SK-N-SH (cell line): ENCODE measurements around the gene DTNA. TPM values are rescaled to one million over a fixed set of nuclear protein-coding genes. Genes with fewer than 3 reads are reported as not detected.

Source experiments
- CTCF ChIA-PET: fragments of 300-600, 350-600 bp; formaldehyde crosslinking; extraction: SDS; loops from one replicate; lab custom pipeline; 2021; lab: Yijun Ruan, JAX
- POLR2A ChIA-PET: fragments of 350-600 bp; sonication (Branson Sonifier 250); formaldehyde crosslinking; extraction: SDS; loops from one replicate; lab custom pipeline; 2020; ENCODE audit warnings: antibody characterized with exemption, inconsistent platforms; lab: Yijun Ruan, JAX
- DNase-seq: peaks from one replicate; pipeline ENCODE4 v3.0.0; 2012
- H2AFZ ChIP-seq: fragments of 200-600 bp; sonication (generic); 2 replicates; pipeline ENCODE4 v1.8.1; 2016; ENCODE audit warnings: antibody characterized with exemption, mild to moderate bottlenecking, low read depth
- H3F3A ChIP-seq: fragments of 200-600 bp; sonication (generic); replicated peaks from 2 replicates; pipeline ENCODE3; 2016; ENCODE audit warnings: antibody characterized with exemption, mild to moderate bottlenecking; ENCODE audit not compliant: insufficient read depth
- H3K27ac ChIP-seq, 2 experiments: fragments of 200-500 bp in 1 of 2; fragments of 200-600 bp in 1 of 2; sonication (Bioruptor generic) in 1 of 2; sonication (generic), shearing (Covaris generic) in 1 of 2; 2 replicates each; pipeline versions ENCODE4 v1.5.1 to v1.6.1; 2014 to 2016; ENCODE audit warnings: low read depth in 2 of 2, inconsistent platforms in 1 of 2, low read length in 1 of 2, mild to moderate bottlenecking in 1 of 2, mixed read lengths in 1 of 2
- H3K27me3 ChIP-seq: fragments of 200-600 bp; sonication (generic), shearing (Covaris generic); 2 replicates; pipeline ENCODE4 v1.6.1; 2016; ENCODE audit warnings: mixed run types; ENCODE audit not compliant: insufficient read depth
- H3K36me3 ChIP-seq, 2 experiments: fragments of 200-500 bp in 1 of 2; fragments of 200-600 bp in 1 of 2; sonication (Bioruptor generic) in 1 of 2; sonication (generic) in 1 of 2; replicated peaks in 1 of 2; 2 replicates each; pipeline versions ENCODE3 to v1.5.1; 2014 to 2016; ENCODE audit warnings: low read length in 1 of 2, mild to moderate bottlenecking in 1 of 2; ENCODE audit not compliant: insufficient read depth in 2 of 2, control insufficient read depth in 1 of 2
- H3K4me1 ChIP-seq, 2 experiments: fragments of 200-500 bp in 1 of 2; fragments of 200-600 bp in 1 of 2; sonication (Bioruptor generic) in 1 of 2; sonication (generic), shearing (Covaris generic) in 1 of 2; 2 replicates each; pipeline versions ENCODE4 v1.5.1 to v1.6.1; 2014 to 2016; ENCODE audit warnings: low read depth in 1 of 2, low read length in 1 of 2, mixed run types in 1 of 2; ENCODE audit not compliant: insufficient read depth in 2 of 2, control insufficient read depth in 1 of 2
- H3K4me2 ChIP-seq: fragments of 200-600 bp; sonication (generic), shearing (Covaris generic); 2 replicates; pipeline ENCODE4 v1.6.1; 2017; ENCODE audit warnings: mixed run types
- H3K4me3 ChIP-seq, 2 experiments: fragments of 200-500 bp in 1 of 2; fragments of 200-600 bp in 1 of 2; sonication (Bioruptor generic) in 1 of 2; sonication (generic), shearing (Covaris generic) in 1 of 2; 2 replicates each; pipeline versions ENCODE4 v1.5.1 to v1.8.1; 2014 to 2016; ENCODE audit warnings: low read depth in 2 of 2, inconsistent platforms in 1 of 2, low read length in 1 of 2, mild to moderate bottlenecking in 1 of 2, mixed read lengths in 1 of 2, moderate library complexity in 1 of 2
- H3K79me2 ChIP-seq: fragments of 200-600 bp; sonication (generic); 2 replicates; pipeline ENCODE4 v1.8.1; 2017; ENCODE audit warnings: mild to moderate bottlenecking; ENCODE audit not compliant: insufficient read depth
- H3K9ac ChIP-seq: fragments of 200-600 bp; sonication (generic); 2 replicates; pipeline ENCODE4 v1.6.1; 2017; ENCODE audit warnings: mixed run types
- H3K9me2 ChIP-seq: fragments of 200-600 bp; sonication (generic); 2 replicates; pipeline ENCODE4 v1.6.1; 2017; ENCODE audit warnings: mixed run types
- H3K9me3 ChIP-seq: fragments of 200-600 bp; sonication (generic); 2 replicates; pipeline ENCODE4 v1.6.1; 2017; ENCODE audit warnings: mixed run types, mild to moderate bottlenecking, moderate library complexity
- H4K20me1 ChIP-seq: fragments of 200-600 bp; sonication (generic); 2 replicates; pipeline ENCODE4 v1.6.1; 2017; ENCODE audit warnings: mild to moderate bottlenecking, mixed run types; ENCODE audit not compliant: insufficient read depth
- ELF1 ChIP-seq: IDR thresholded peaks from 2 replicates; pipeline ENCODE4 v1.4.0; 2012
- EP300 ChIP-seq, 2 experiments: IDR thresholded peaks; 2 replicates each; pipeline versions ENCODE4 v1.4.0 to v1.6.1; 2012; ENCODE audit warnings: borderline replicate concordance in 1 of 2, low read depth in 1 of 2, low read length in 1 of 2
- FOXJ3 ChIP-seq: sonication (generic); formaldehyde crosslinking; IDR thresholded peaks from 2 replicates; pipeline ENCODE4 v1.5.1; 2020; ENCODE audit warnings: mild to moderate bottlenecking, missing genetic modification reagents
- FOXM1 ChIP-seq: IDR thresholded peaks from 2 replicates; pipeline ENCODE4 v1.4.0; 2012; ENCODE audit warnings: low read depth, mild to moderate bottlenecking
- GABPA ChIP-seq: IDR thresholded peaks from 2 replicates; pipeline ENCODE4 v1.4.0; 2012; ENCODE audit warnings: low read depth, mild to moderate bottlenecking
- GATA2 ChIP-seq: sonication (generic); formaldehyde crosslinking; IDR thresholded peaks from 2 replicates; pipeline ENCODE4 v1.5.0; 2020; ENCODE audit warnings: mild to moderate bottlenecking, missing genetic modification reagents
- POLR2AphosphoS5 ChIP-seq: IDR thresholded peaks from 2 replicates; pipeline ENCODE4 v1.6.1; 2012; ENCODE audit warnings: low read depth, low read length
- RCOR1 ChIP-seq: fragments of 150-350 bp; IDR thresholded peaks from 2 replicates; pipeline ENCODE4 v1.6.1; 2017; ENCODE audit warnings: antibody characterized with exemption, low read length
- SMC3 ChIP-seq: IDR thresholded peaks from 2 replicates; pipeline ENCODE4 v1.6.1; 2012; ENCODE audit warnings: low read depth, low read length, improper control_type of control experiment
- TCF12 ChIP-seq: IDR thresholded peaks from 2 replicates; pipeline ENCODE4 v1.4.0; 2012
- polyA plus RNA-seq, 3 experiments: library from polyadenylated mRNA; depleted of rRNA; stranded (reverse); fragments of >200 nt; gene quantifications; 2 replicates each; pipeline ENCODE4 v1.2.3, GENCODE V29; 2012
- TF ChIP-seq, protein P1 (sequence below): fragments of 200-600 bp; sonication (generic); IDR thresholded peaks from 2 replicates; pipeline ENCODE4 v1.6.1; 2017; ENCODE audit warnings: antibody characterized with exemption, mild to moderate bottlenecking, moderate library complexity
- TF ChIP-seq, protein P2 (sequence below): IDR thresholded peaks from 2 replicates; pipeline ENCODE4 v1.4.0; 2012; ENCODE audit warnings: low read depth, borderline replicate concordance
- TF ChIP-seq, protein P3 (sequence below): IDR thresholded peaks from 2 replicates; pipeline ENCODE4; 2012
- TF ChIP-seq, protein P4 (sequence below): fragments of 150-350 bp; IDR thresholded peaks from 2 replicates; pipeline ENCODE4 v1.6.1; 2016; ENCODE audit warnings: mild to moderate bottlenecking, low read depth, low read length

The DTNA gene
- polyA plus RNA-seq, 1 of the 3 experiments (the other 2 are of a cell fraction), result 7.9 TPM

DNA sequence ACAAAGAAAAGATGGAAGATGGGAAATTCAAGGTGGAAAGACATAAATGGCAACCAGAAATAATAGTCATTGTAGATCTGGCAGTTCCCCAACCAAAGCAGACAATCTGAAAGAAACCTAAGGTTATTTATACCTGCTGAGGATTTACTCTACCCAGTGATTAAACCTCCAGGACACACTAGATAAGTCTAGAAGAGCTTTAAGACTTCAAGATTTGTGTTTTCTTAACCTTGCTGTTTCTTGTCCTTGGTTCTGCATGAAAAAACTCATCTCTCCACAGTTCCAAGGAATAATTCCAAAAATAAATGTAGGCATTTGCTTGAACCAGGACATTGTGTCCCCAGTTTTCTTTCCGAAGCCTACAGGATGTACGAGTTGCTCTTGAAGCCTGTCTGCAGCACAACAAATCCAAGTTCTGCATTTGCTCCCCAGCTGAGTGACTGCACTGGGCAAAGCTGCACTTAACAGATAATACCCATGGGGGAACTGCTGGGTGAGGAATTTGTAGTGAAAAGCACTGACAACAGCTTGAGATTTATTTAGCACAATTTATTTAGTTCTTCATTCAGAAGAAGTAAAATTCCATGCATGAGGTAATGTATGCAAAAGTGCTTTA lies 19.8 kb downstream of the DTNA start (continued):
- TF ChIP-seq, protein P1, sequence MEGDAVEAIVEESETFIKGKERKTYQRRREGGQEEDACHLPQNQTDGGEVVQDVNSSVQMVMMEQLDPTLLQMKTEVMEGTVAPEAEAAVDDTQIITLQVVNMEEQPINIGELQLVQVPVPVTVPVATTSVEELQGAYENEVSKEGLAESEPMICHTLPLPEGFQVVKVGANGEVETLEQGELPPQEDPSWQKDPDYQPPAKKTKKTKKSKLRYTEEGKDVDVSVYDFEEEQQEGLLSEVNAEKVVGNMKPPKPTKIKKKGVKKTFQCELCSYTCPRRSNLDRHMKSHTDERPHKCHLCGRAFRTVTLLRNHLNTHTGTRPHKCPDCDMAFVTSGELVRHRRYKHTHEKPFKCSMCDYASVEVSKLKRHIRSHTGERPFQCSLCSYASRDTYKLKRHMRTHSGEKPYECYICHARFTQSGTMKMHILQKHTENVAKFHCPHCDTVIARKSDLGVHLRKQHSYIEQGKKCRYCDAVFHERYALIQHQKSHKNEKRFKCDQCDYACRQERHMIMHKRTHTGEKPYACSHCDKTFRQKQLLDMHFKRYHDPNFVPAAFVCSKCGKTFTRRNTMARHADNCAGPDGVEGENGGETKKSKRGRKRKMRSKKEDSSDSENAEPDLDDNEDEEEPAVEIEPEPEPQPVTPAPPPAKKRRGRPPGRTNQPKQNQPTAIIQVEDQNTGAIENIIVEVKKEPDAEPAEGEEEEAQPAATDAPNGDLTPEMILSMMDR, result no peak
- TF ChIP-seq, protein P2, sequence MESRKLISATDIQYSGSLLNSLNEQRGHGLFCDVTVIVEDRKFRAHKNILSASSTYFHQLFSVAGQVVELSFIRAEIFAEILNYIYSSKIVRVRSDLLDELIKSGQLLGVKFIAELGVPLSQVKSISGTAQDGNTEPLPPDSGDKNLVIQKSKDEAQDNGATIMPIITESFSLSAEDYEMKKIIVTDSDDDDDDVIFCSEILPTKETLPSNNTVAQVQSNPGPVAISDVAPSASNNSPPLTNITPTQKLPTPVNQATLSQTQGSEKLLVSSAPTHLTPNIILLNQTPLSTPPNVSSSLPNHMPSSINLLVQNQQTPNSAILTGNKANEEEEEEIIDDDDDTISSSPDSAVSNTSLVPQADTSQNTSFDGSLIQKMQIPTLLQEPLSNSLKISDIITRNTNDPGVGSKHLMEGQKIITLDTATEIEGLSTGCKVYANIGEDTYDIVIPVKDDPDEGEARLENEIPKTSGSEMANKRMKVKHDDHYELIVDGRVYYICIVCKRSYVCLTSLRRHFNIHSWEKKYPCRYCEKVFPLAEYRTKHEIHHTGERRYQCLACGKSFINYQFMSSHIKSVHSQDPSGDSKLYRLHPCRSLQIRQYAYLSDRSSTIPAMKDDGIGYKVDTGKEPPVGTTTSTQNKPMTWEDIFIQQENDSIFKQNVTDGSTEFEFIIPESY, result no peak
- TF ChIP-seq, protein P3, sequence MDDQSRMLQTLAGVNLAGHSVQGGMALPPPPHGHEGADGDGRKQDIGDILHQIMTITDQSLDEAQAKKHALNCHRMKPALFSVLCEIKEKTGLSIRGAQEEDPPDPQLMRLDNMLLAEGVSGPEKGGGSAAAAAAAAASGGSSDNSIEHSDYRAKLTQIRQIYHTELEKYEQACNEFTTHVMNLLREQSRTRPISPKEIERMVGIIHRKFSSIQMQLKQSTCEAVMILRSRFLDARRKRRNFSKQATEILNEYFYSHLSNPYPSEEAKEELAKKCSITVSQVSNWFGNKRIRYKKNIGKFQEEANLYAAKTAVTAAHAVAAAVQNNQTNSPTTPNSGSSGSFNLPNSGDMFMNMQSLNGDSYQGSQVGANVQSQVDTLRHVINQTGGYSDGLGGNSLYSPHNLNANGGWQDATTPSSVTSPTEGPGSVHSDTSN, result no peak
- TF ChIP-seq GABPA (no peak), POLR2AphosphoS5 (no peak), FOXJ3 (CRISPR knock-in tag) (no peak), ELF1 (no peak), RCOR1 (no peak), FOXM1 (no peak), TCF12 (no peak)
- TF ChIP-seq, protein P4, sequence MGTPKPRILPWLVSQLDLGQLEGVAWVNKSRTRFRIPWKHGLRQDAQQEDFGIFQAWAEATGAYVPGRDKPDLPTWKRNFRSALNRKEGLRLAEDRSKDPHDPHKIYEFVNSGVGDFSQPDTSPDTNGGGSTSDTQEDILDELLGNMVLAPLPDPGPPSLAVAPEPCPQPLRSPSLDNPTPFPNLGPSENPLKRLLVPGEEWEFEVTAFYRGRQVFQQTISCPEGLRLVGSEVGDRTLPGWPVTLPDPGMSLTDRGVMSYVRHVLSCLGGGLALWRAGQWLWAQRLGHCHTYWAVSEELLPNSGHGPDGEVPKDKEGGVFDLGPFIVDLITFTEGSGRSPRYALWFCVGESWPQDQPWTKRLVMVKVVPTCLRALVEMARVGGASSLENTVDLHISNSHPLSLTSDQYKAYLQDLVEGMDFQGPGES, result no peak
- TF ChIP-seq, all 33 proteins: peak for 0

DNA sequence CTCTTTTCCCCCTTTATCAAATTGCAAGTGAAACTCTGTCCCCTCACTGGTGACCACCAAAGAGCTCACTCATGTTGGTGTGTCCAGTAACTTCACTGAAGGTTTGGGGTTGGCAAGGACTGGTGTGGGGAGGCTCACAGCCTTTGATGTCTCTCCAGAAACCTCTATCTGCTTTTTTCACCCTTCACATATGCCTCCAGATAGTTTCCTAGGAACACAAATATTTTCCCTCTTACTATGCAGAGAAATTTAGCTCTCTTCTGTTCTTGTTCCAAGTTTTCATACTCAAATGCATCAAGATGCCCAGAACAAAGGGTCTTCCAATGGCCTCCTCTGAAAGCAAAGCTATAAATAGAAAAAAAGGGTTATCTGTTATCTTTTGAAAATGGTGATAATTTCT lies 20.7 kb downstream of the DTNA start:
- Histone ChIP-seq H3K4me3 (no peak overlapping the region), H2AFZ (no peak overlapping the region), H3K9ac (no peak overlapping the region), H3K27ac (no peak overlapping the region), H3K4me2 (no peak overlapping the region), H4K20me1 (no peaks in the 10 kb centered on the region), H3K9me3 (no peaks in the 10 kb centered on the region), H3K36me3 (no peaks in the 10 kb centered on the region), H3K4me1 (no peaks in the 10 kb centered on the region), H3K79me2 (no peaks in the 10 kb centered on the region), H3K27me3 (no peaks in the 10 kb centered on the region), H3K9me2 (no peaks in the 10 kb centered on the region), H3F3A (no peaks in the 10 kb centered on the region)
- TF ChIP-seq EP300 (IDR thresholded peaks at IDR 0.05; ENCODE audit: borderline replicate concordance in 1 of 2, low read depth in 1 of 2, low read length in 1 of 2), result no peak
- no peak for TF ChIP-seq GATA2 (CRISPR knock-in tag)
- no peak for TF ChIP-seq POLR2AphosphoS5
- no peak for TF ChIP-seq SMC3
- POLR2A ChIA-PET, result interaction anchor here (0.6 kb wide), 1 partner anchor 15 kb away, joined by 3 read pairs; no protein-coding TSS in a partner anchor
- no peak for DNase-seq
- CTCF ChIA-PET, result interaction anchor here (0.7 kb wide), 1 partner anchor 85 kb away, joined by 3 read pairs; no protein-coding TSS in a partner anchor
